HCT116 (cell line): Measurements from ENCODE around the gene DNAJC18.

Source experiments
- EGR1 ChIP-seq: IDR thresholded peaks from 2 replicates; pipeline ENCODE4 v1.6.1; 2012; ENCODE audit warnings: low read depth
- EZH2phosphoT487 ChIP-seq: fragments of 200-600 bp; IDR thresholded peaks from 2 replicates; pipeline ENCODE4 v1.6.1; 2018; ENCODE audit warnings: antibody characterized with exemption, borderline replicate concordance
- MAX ChIP-seq: IDR thresholded peaks from 2 replicates; pipeline ENCODE4 v1.6.1; 2012

- TF ChIP-seq EZH2phosphoT487 (no peak), MAX (no peak), EGR1 (no peak)
These were observed 55.2 kb downstream of the DNAJC18 start for GRCh38 chr5:139383993-139384590.
